HEK293 (cell line): Measurements from ENCODE around the gene MYO1E.

Experiments
- CTCF ChIA-PET: fragments of 350-600 bp; formaldehyde crosslinking; extraction: SDS; loops from one replicate; lab custom pipeline; 2021; ENCODE audit warnings: antibody characterized with exemption; lab: Yijun Ruan, JAX
- POLR2A ChIA-PET: fragments of 300-600 bp; formaldehyde crosslinking; extraction: SDS; loops from one replicate; lab custom pipeline; 2020; ENCODE audit warnings: antibody characterized with exemption, inconsistent platforms; lab: Yijun Ruan, JAX
- H3K27ac ChIP-seq: fragments of 200-500 bp; sonication (Bioruptor generic); 2 replicates; pipeline ENCODE4 v1.5.1; 2014; ENCODE audit warnings: low read depth, low read length, control low read depth, inconsistent platforms; ENCODE audit errors: extremely low read depth
- H3K36me3 ChIP-seq, 2 experiments: fragments of 200-500 bp in 1 of 2; sonication (Bioruptor generic) in 1 of 2; 1 replicate in 1 of 2; 2 replicates in 1 of 2; pipeline ENCODE4 v1.5.1; 2014 to 2017; ENCODE audit warnings: inconsistent platforms in 2 of 2, low read length in 2 of 2; ENCODE audit not compliant: control insufficient read depth in 2 of 2, insufficient read depth in 1 of 2
- H3K4me1 ChIP-seq: fragments of 200-500 bp; sonication (Bioruptor generic); 2 replicates; pipeline ENCODE4 v1.5.1; 2014; ENCODE audit warnings: mild to moderate bottlenecking, low read length, inconsistent platforms; ENCODE audit not compliant: control insufficient read depth, insufficient read depth
- H3K4me3 ChIP-seq: 2 replicates; pipeline ENCODE4 v1.5.1; 2011; ENCODE audit warnings: low read depth, mild to moderate bottlenecking, control low read depth, low read length, moderate library complexity
- H3K9me3 ChIP-seq: fragments of 200-500 bp; sonication (Bioruptor generic); 2 replicates; pipeline ENCODE4 v1.5.1; 2014; ENCODE audit warnings: low read depth, low read length, inconsistent platforms; ENCODE audit not compliant: control insufficient read depth, insufficient read depth
- HOXC10 ChIP-seq: sonication (generic); formaldehyde crosslinking; IDR thresholded peaks from 2 replicates; pipeline ENCODE4 v1.8.1; 2023; ENCODE audit warnings: mild to moderate bottlenecking, missing genetic modification reagents
- KLF17 ChIP-seq: fragments of 450-650 bp; formaldehyde crosslinking; IDR thresholded peaks from 2 replicates; pipeline ENCODE4 v1.5.1; 2016; ENCODE audit warnings: missing biosample characterization, missing genetic modification characterization
- SP3 ChIP-seq: fragments of 450-650 bp; formaldehyde crosslinking; IDR thresholded peaks from 2 replicates; pipeline ENCODE4 v1.5.1; 2016; ENCODE audit warnings: missing biosample characterization, missing genetic modification characterization
- TSHZ1 ChIP-seq: fragments of 450-650 bp; formaldehyde crosslinking; IDR thresholded peaks from 2 replicates; pipeline ENCODE4 v1.5.1; 2016; ENCODE audit warnings: missing biosample characterization, missing genetic modification characterization, borderline replicate concordance
- ZFP41 ChIP-seq: fragments of 450-650 bp; formaldehyde crosslinking; IDR thresholded peaks from 2 replicates; pipeline ENCODE4 v1.5.1; 2016; ENCODE audit warnings: missing biosample characterization, missing genetic modification characterization, borderline replicate concordance
- ZNF211 ChIP-seq: fragments of 450-650 bp; formaldehyde crosslinking; IDR thresholded peaks from 2 replicates; pipeline ENCODE4 v1.5.1; 2016; ENCODE audit warnings: low read depth, missing biosample characterization, missing genetic modification characterization
- ZNF223 ChIP-seq: fragments of 450-650 bp; formaldehyde crosslinking; IDR thresholded peaks from 2 replicates; pipeline ENCODE4 v1.5.1; 2016; ENCODE audit warnings: missing biosample characterization, missing genetic modification characterization
- ZNF24 ChIP-seq: fragments of 450-650 bp; formaldehyde crosslinking; IDR thresholded peaks from 2 replicates; pipeline ENCODE4 v1.5.1; 2016; ENCODE audit warnings: missing biosample characterization, missing genetic modification characterization
- ZNF280C ChIP-seq: fragments of 450-650 bp; formaldehyde crosslinking; IDR thresholded peaks from 2 replicates; pipeline ENCODE4 v1.5.1; 2016; ENCODE audit warnings: missing biosample characterization, missing genetic modification characterization
- ZNF514 ChIP-seq: fragments of 450-650 bp; formaldehyde crosslinking; IDR thresholded peaks from 2 replicates; pipeline ENCODE4 v1.5.1; 2016; ENCODE audit warnings: missing biosample characterization, missing genetic modification characterization
- ZNF549 ChIP-seq: fragments of 450-650 bp; IDR thresholded peaks from 2 replicates; pipeline ENCODE4 v1.5.1; 2018; ENCODE audit warnings: missing biosample characterization, missing genetic modification characterization, mild to moderate bottlenecking, inconsistent platforms, moderate library complexity
- ZNF571 ChIP-seq: fragments of 450-650 bp; formaldehyde crosslinking; IDR thresholded peaks from 2 replicates; pipeline ENCODE4 v1.5.0; 2017; ENCODE audit warnings: missing biosample characterization, missing genetic modification characterization
- ZNF580 ChIP-seq: fragments of 450-650 bp; formaldehyde crosslinking; IDR thresholded peaks from 2 replicates; pipeline ENCODE4 v1.5.1; 2016; ENCODE audit warnings: missing biosample characterization, missing genetic modification characterization
- ZNF600 ChIP-seq: fragments of 450-650 bp; formaldehyde crosslinking; IDR thresholded peaks from 2 replicates; pipeline ENCODE4 v1.5.1; 2016; ENCODE audit warnings: missing biosample characterization, missing genetic modification characterization
- ZNF626 ChIP-seq: fragments of 450-650 bp; sonication (Bioruptor Pico); formaldehyde crosslinking; IDR thresholded peaks from 2 replicates; pipeline ENCODE4 v1.5.1; 2018; ENCODE audit warnings: missing biosample characterization, missing genetic modification characterization, inconsistent platforms
- ZNF692 ChIP-seq: fragments of 450-650 bp; formaldehyde crosslinking; IDR thresholded peaks from 2 replicates; pipeline ENCODE4 v1.5.1; 2016; ENCODE audit warnings: missing biosample characterization, missing genetic modification characterization

Gene MYO1E

GRCh38 chr15:59217876-59218498, 154.7 kb downstream of the MYO1E start:
- TF ChIP-seq ZNF580 (tag by site-specific recombination): no peak
- no peak for TF ChIP-seq ZNF280C (tag by site-specific recombination)
- TF ChIP-seq ZNF24: no peak
- TF ChIP-seq ZNF626: no peak
- TF ChIP-seq ZNF692 (tag by site-specific recombination): no peak
- no peak for TF ChIP-seq ZNF223 (tag by site-specific recombination)
- TF ChIP-seq HOXC10 (CRISPR knock-in tag): no peak
- no peak for TF ChIP-seq SP3 (tag by site-specific recombination)
- no peak for TF ChIP-seq ZFP41 (tag by site-specific recombination)
- Histone ChIP-seq H3K4me1 (no peaks in the 10 kb centered on the region), H3K36me3 (peaks cover 0 to 7% of the 10 kb centered on the region in 2 experiments; a peak in 2 of 3 replicates), H3K27ac (no peak overlapping the region), H3K9me3 (no peaks in the 10 kb centered on the region), H3K4me3 (no peak overlapping the region)
- CTCF ChIA-PET: interaction anchor here (0.6 kb wide), 1 partner anchor 16 kb away, joined by 3 read pairs; no protein-coding TSS in a partner anchor
- POLR2A ChIA-PET: no interaction called here

GRCh38 chr15:59216911-59217310, 155.8 kb downstream of the MYO1E start:
- Histone ChIP-seq H3K4me1 (no peaks in the 10 kb centered on the region), H3K9me3 (no peaks in the 10 kb centered on the region), H3K27ac (no peak overlapping the region), H3K4me3 (no peak overlapping the region), H3K36me3 (peaks cover 0 to 6% of the 10 kb centered on the region in 2 experiments; a peak in 2 of 3 replicates)
- TF ChIP-seq ZNF600 (tag by site-specific recombination) (no peak), TSHZ1 (tag by site-specific recombination) (no peak), ZNF549 (no peak), ZNF571 (tag by site-specific recombination) (no peak), ZNF211 (tag by site-specific recombination) (no peak), ZNF514 (tag by site-specific recombination) (no peak), KLF17 (no peak)
- POLR2A ChIA-PET: no interaction called here
- CTCF ChIA-PET: no interaction called here
